ENCODE data around the gene RIMBP2. TPM values are rescaled to one million over a fixed set of nuclear protein-coding genes. Genes with fewer than 3 reads are reported as not detected.

RIMBP2 gene
- total and polyA plus RNA-seq, 2 experiments from 2014 or later = not detected

- WGBS, 2 experiments (ENCODE audit: low coverage in 1 of 2, low lambda C conversion rate in 2 of 2, missing lambda C conversion rate in 2 of 2) = 37 to 51% methylated on average over 4 of the region's 4 CpGs
- no peak overlapping the region for H3K4me2 ChIP-seq (ENCODE audit: unreplicated experiment)
- no peak for DNase-seq
- H3K27me3 ChIP-seq (replicated peaks; ENCODE audit: insufficient read depth) = no peaks in the 10 kb centered on the region
- TF ChIP-seq EZH2phosphoT487 (IDR thresholded peaks at IDR 0.05; ENCODE audit: insufficient read depth, low read depth) = no peak
- no peak for TF ChIP-seq EZH2 (IDR thresholded peaks at IDR 0.05; ENCODE audit: insufficient read depth, poor library complexity, severe bottlenecking)
- no peaks in the 10 kb centered on the region for H3K36me3 ChIP-seq (ENCODE audit: low read depth)
- in situ Hi-C loops (cut with MboI) = no loop called here
- H3K9me3 ChIP-seq (ENCODE audit: low read depth) = no peaks in the 10 kb centered on the region
- no peaks in the 10 kb centered on the region for H3K79me2 ChIP-seq (ENCODE audit: insufficient read depth)
- no peak overlapping the region for H3K9ac ChIP-seq
- no peaks in the 10 kb centered on the region for H3F3A ChIP-seq (ENCODE audit: insufficient read depth)
- no peaks in the 10 kb centered on the region for H4K20me1 ChIP-seq (ENCODE audit: insufficient read depth)
- H3K9me2 ChIP-seq (ENCODE audit: insufficient read depth) = no peaks in the 10 kb centered on the region
- no peak overlapping the region for H3K27ac ChIP-seq
- H2AFZ ChIP-seq = no peak overlapping the region
- H3K4me3 ChIP-seq = no peak overlapping the region
- H3K4me1 ChIP-seq (ENCODE audit: insufficient read depth) = no peaks in the 10 kb centered on the region
These were observed 132.3 kb downstream of the RIMBP2 start for GRCh38 chr12:130583800-130584199.

- no peaks in the 10 kb centered on the region for H3K27me3 ChIP-seq (replicated peaks; ENCODE audit: insufficient read depth)
- H3K4me3 ChIP-seq = no peak overlapping the region
- no peaks in the 10 kb centered on the region for H3K36me3 ChIP-seq (ENCODE audit: low read depth)
- H4K20me1 ChIP-seq (ENCODE audit: insufficient read depth) = no peaks in the 10 kb centered on the region
- H3K27ac ChIP-seq = no peak overlapping the region
- no peak overlapping the region for H2AFZ ChIP-seq
- no peak for DNase-seq
- in situ Hi-C loops (cut with MboI) = no loop called here
- no peak overlapping the region for H3K4me2 ChIP-seq (ENCODE audit: unreplicated experiment)
- TF ChIP-seq EZH2 (IDR thresholded peaks at IDR 0.05; ENCODE audit: insufficient read depth, poor library complexity, severe bottlenecking) (no peak), EZH2phosphoT487 (IDR thresholded peaks at IDR 0.05; ENCODE audit: insufficient read depth, low read depth) (no peak)
- no peaks in the 10 kb centered on the region for H3K9me2 ChIP-seq (ENCODE audit: insufficient read depth)
- no peaks in the 10 kb centered on the region for H3K4me1 ChIP-seq (ENCODE audit: insufficient read depth)
- no peaks in the 10 kb centered on the region for H3K9me3 ChIP-seq (ENCODE audit: low read depth)
- H3K9ac ChIP-seq = no peak overlapping the region
- H3K79me2 ChIP-seq (ENCODE audit: insufficient read depth) = no peaks in the 10 kb centered on the region
- no peaks in the 10 kb centered on the region for H3F3A ChIP-seq (ENCODE audit: insufficient read depth)
- WGBS, 2 experiments (ENCODE audit: low coverage in 1 of 2, low lambda C conversion rate in 2 of 2, missing lambda C conversion rate in 2 of 2) = 41 to 42% methylated on average over 3 to 5 of the region's 5 CpGs
These were observed 132.8 kb downstream of the RIMBP2 start for GRCh38 chr12:130583317-130583716.

- H3F3A ChIP-seq (ENCODE audit: insufficient read depth) = no peaks in the 10 kb centered on the region
- H3K9ac ChIP-seq = no peak overlapping the region
- H3K27ac ChIP-seq = no peak overlapping the region
- no peak overlapping the region for H2AFZ ChIP-seq
- H3K4me1 ChIP-seq (ENCODE audit: insufficient read depth) = no peaks in the 10 kb centered on the region
- H3K9me3 ChIP-seq (ENCODE audit: low read depth) = no peaks in the 10 kb centered on the region
- H3K79me2 ChIP-seq (ENCODE audit: insufficient read depth) = no peaks in the 10 kb centered on the region
- in situ Hi-C loops (cut with MboI) = no loop called here
- H3K36me3 ChIP-seq (ENCODE audit: low read depth) = no peaks in the 10 kb centered on the region
- no peaks in the 10 kb centered on the region for H3K27me3 ChIP-seq (replicated peaks; ENCODE audit: insufficient read depth)
- H4K20me1 ChIP-seq (ENCODE audit: insufficient read depth) = no peaks in the 10 kb centered on the region
- no peaks in the 10 kb centered on the region for H3K9me2 ChIP-seq (ENCODE audit: insufficient read depth)
- H3K4me2 ChIP-seq (ENCODE audit: unreplicated experiment) = no peak overlapping the region
- DNase-seq = no peak
- no peak overlapping the region for H3K4me3 ChIP-seq
- WGBS, 2 experiments (ENCODE audit: low coverage in 1 of 2, low lambda C conversion rate in 2 of 2, missing lambda C conversion rate in 2 of 2) = 56 to 59% methylated on average over 6 of the region's 6 CpGs
- TF ChIP-seq EZH2phosphoT487 (IDR thresholded peaks at IDR 0.05; ENCODE audit: insufficient read depth, low read depth) (no peak), EZH2 (IDR thresholded peaks at IDR 0.05; ENCODE audit: insufficient read depth, poor library complexity, severe bottlenecking) (no peak)
These were observed 133.8 kb downstream of the RIMBP2 start for GRCh38 chr12:130582286-130582685.

GRCh38 chr12:130581782-130582181 lies 134.3 kb downstream of the RIMBP2 start:
- in situ Hi-C loops (cut with MboI) = no loop called here
- H4K20me1 ChIP-seq (ENCODE audit: insufficient read depth) = no peaks in the 10 kb centered on the region
- no peak overlapping the region for H3K27ac ChIP-seq
- no peak overlapping the region for H3K4me2 ChIP-seq (ENCODE audit: unreplicated experiment)
- 15 to 19% methylated on average over 5 of the region's 5 CpGs for WGBS, 2 experiments (ENCODE audit: low coverage in 1 of 2, low lambda C conversion rate in 2 of 2, missing lambda C conversion rate in 2 of 2)
- no peak overlapping the region for H3K4me3 ChIP-seq
- no peaks in the 10 kb centered on the region for H3K36me3 ChIP-seq (ENCODE audit: low read depth)
- no peak overlapping the region for H3K9ac ChIP-seq
- no peaks in the 10 kb centered on the region for H3F3A ChIP-seq (ENCODE audit: insufficient read depth)
- no peaks in the 10 kb centered on the region for H3K27me3 ChIP-seq (replicated peaks; ENCODE audit: insufficient read depth)
- H3K79me2 ChIP-seq (ENCODE audit: insufficient read depth) = no peaks in the 10 kb centered on the region
- H3K4me1 ChIP-seq (ENCODE audit: insufficient read depth) = no peaks in the 10 kb centered on the region
- no peak for DNase-seq
- no peak overlapping the region for H2AFZ ChIP-seq
- TF ChIP-seq EZH2 (IDR thresholded peaks at IDR 0.05; ENCODE audit: insufficient read depth, poor library complexity, severe bottlenecking) = no peak
- no peaks in the 10 kb centered on the region for H3K9me3 ChIP-seq (ENCODE audit: low read depth)
- H3K9me2 ChIP-seq (ENCODE audit: insufficient read depth) = no peaks in the 10 kb centered on the region

GRCh38 chr12:130579231-130579630 lies 136.9 kb downstream of the RIMBP2 start:
- Histone ChIP-seq H3F3A (ENCODE audit: insufficient read depth) (no peaks in the 10 kb centered on the region), H4K20me1 (ENCODE audit: insufficient read depth) (no peaks in the 10 kb centered on the region), H3K9me2 (ENCODE audit: insufficient read depth) (no peaks in the 10 kb centered on the region), H3K4me3 (no peak overlapping the region), H3K9ac (no peak overlapping the region), H3K4me1 (ENCODE audit: insufficient read depth) (no peaks in the 10 kb centered on the region), H3K36me3 (ENCODE audit: low read depth) (no peaks in the 10 kb centered on the region), H3K79me2 (ENCODE audit: insufficient read depth) (no peaks in the 10 kb centered on the region), H2AFZ (no peak overlapping the region), H3K9me3 (ENCODE audit: low read depth) (no peaks in the 10 kb centered on the region), H3K4me2 (ENCODE audit: unreplicated experiment) (no peak overlapping the region), H3K27me3 (replicated peaks; ENCODE audit: insufficient read depth) (no peaks in the 10 kb centered on the region), H3K27ac (no peak overlapping the region)
- no peak for TF ChIP-seq EZH2 (IDR thresholded peaks at IDR 0.05; ENCODE audit: insufficient read depth, poor library complexity, severe bottlenecking)
- TF ChIP-seq EZH2phosphoT487 (IDR thresholded peaks at IDR 0.05; ENCODE audit: insufficient read depth, low read depth) = no peak
- 53 to 54% methylated on average over 7 of the region's 7 CpGs for WGBS, 2 experiments (ENCODE audit: low coverage in 1 of 2, low lambda C conversion rate in 2 of 2, missing lambda C conversion rate in 2 of 2)
- in situ Hi-C loops (cut with MboI) = no loop called here
- DNase-seq = no peak
